ENCODE results near the gene SLC25A38.

SLC25A38 gene

GRCh38 chr3:39419742-39420315, 36.7 kb downstream of the SLC25A38 start:
- DNase-seq, result peak in 1 of 3 donors; percentile 52
- CTCF ChIA-PET, result no interaction called here
- WGBS (ENCODE audit: insufficient coverage), result 100% methylated on average over 2 of the region's 2 CpGs

DNA sequence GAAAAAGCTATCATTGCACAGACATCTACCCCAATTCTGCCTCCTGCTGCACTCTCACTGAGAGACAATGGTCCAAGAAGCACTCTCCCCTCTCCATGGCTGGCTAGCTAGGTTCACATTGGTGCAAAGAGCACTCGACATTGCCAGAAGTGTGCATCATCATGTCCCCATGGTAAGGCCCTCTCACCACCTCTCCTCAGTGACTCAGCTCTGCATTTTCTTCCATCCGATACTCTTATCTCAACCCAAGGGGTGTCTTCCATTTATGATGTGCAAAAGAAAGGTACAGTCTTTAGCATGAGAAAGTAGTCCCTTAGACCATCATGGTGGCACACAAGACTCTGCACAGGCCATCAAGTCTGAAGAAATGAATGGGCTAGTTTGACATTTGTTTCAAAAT, 37.4 kb downstream of the SLC25A38 start:
- peaks cover 0 to 7% (median 6%) of the 10 kb centered on the region in 4 experiments for H3K4me1 ChIP-seq (ENCODE audit: control extremely low read depth in 1 of 4, control insufficient read depth in 4 of 4, insufficient read depth in 4 of 4, low read length in 3 of 4)
- no peaks in the 10 kb centered on the region for H3K9me3 ChIP-seq (ENCODE audit: control extremely low read depth in 1 of 5, control insufficient read depth in 4 of 5, insufficient read depth in 2 of 5, low read depth in 1 of 5, low read length in 4 of 5)
- no peak overlapping the region for H3K27ac ChIP-seq (ENCODE audit: insufficient read depth in 1 of 2, low read depth in 1 of 2, low read length in 2 of 2, poor library complexity in 1 of 2, severe bottlenecking in 2 of 2)
- no peaks in the 10 kb centered on the region for H3K36me3 ChIP-seq (ENCODE audit: control insufficient read depth in 4 of 4, insufficient read depth in 4 of 4, low read length in 3 of 4)
- DNase-seq, result no peak
- H3K27me3 ChIP-seq (replicated peaks in 2 of 5; ENCODE audit: control insufficient read depth in 4 of 5, insufficient read depth in 5 of 5, low read length in 4 of 5), result no peaks in the 10 kb centered on the region
- ChIA-PET POLR2A (no interaction called here), CTCF (interaction anchor here (1.2 kb wide), 1 partner anchor 13 kb away, joined by 3 read pairs; no protein-coding TSS in a partner anchor)
- no peak overlapping the region for H3K4me3 ChIP-seq (ENCODE audit: control insufficient read depth in 1 of 7, extremely low read depth in 1 of 7, insufficient read depth in 4 of 7, low read depth in 2 of 7, low read length in 6 of 7)
- WGBS (ENCODE audit: insufficient coverage), result 100% methylated on average over 1 of the region's 2 CpGs

More at GRCh38 chr3:39419742-39420315, 36.7 kb downstream of the SLC25A38 start:
- Histone ChIP-seq H3K27ac (ENCODE audit: insufficient read depth in 1 of 2, low read depth in 1 of 2, low read length in 2 of 2, poor library complexity in 1 of 2, severe bottlenecking in 2 of 2) (no peak overlapping the region), H3K4me1 (ENCODE audit: control extremely low read depth in 1 of 4, control insufficient read depth in 4 of 4, insufficient read depth in 4 of 4, low read length in 3 of 4) (peaks cover 0 to 7% (median 6%) of the 10 kb centered on the region in 4 experiments), H3K9me3 (ENCODE audit: control extremely low read depth in 1 of 5, control insufficient read depth in 4 of 5, insufficient read depth in 2 of 5, low read depth in 1 of 5, low read length in 4 of 5) (no peaks in the 10 kb centered on the region), H3K27me3 (replicated peaks in 2 of 5; ENCODE audit: control insufficient read depth in 4 of 5, insufficient read depth in 5 of 5, low read length in 4 of 5) (no peaks in the 10 kb centered on the region), H3K36me3 (ENCODE audit: control insufficient read depth in 4 of 4, insufficient read depth in 4 of 4, low read length in 3 of 4) (no peaks in the 10 kb centered on the region), H3K4me3 (ENCODE audit: control insufficient read depth in 1 of 7, extremely low read depth in 1 of 7, insufficient read depth in 4 of 7, low read depth in 2 of 7, low read length in 6 of 7) (no peak overlapping the region)
- POLR2A ChIA-PET, result no interaction called here

- DNase-seq, result peak in 1 of 3 donors; percentile 31
- no CpG with 5 or more reads among the region's 1 CpG for WGBS (ENCODE audit: insufficient coverage)
- Histone ChIP-seq H3K4me3 (ENCODE audit: control insufficient read depth in 1 of 7, extremely low read depth in 1 of 7, insufficient read depth in 4 of 7, low read depth in 2 of 7, low read length in 6 of 7) (no peak overlapping the region), H3K27ac (ENCODE audit: insufficient read depth in 1 of 2, low read depth in 1 of 2, low read length in 2 of 2, poor library complexity in 1 of 2, severe bottlenecking in 2 of 2) (no peak overlapping the region), H3K27me3 (replicated peaks in 2 of 5; ENCODE audit: control insufficient read depth in 4 of 5, insufficient read depth in 5 of 5, low read length in 4 of 5) (no peaks in the 10 kb centered on the region), H3K36me3 (ENCODE audit: control insufficient read depth in 4 of 4, insufficient read depth in 4 of 4, low read length in 3 of 4) (no peaks in the 10 kb centered on the region), H3K4me1 (ENCODE audit: control extremely low read depth in 1 of 4, control insufficient read depth in 4 of 4, insufficient read depth in 4 of 4, low read length in 3 of 4) (peaks cover 0 to 1% (median under 1%) of the 10 kb centered on the region in 4 experiments), H3K9me3 (ENCODE audit: control extremely low read depth in 1 of 5, control insufficient read depth in 4 of 5, insufficient read depth in 2 of 5, low read depth in 1 of 5, low read length in 4 of 5) (no peaks in the 10 kb centered on the region)
- POLR2A ChIA-PET, result no interaction called here
- CTCF ChIA-PET, result interaction anchor here (0.9 to 1.0 kb wide), 2 partner anchors 9 to 72 kb away, joined by 3 to 4 read pairs; no protein-coding TSS in a partner anchor
These were observed 40.3 kb downstream of the SLC25A38 start for GRCh38 chr3:39423436-39423970.

- WGBS (ENCODE audit: insufficient coverage), result no CpG with 5 or more reads among the region's 1 CpG
- POLR2A ChIA-PET, result no interaction called here
These were observed 43.1 kb downstream of the SLC25A38 start for GRCh38 chr3:39426312-39426711.

GRCh38 chr3:39427506-39427905, 44.3 kb downstream of the SLC25A38 start:
- H3K27me3 ChIP-seq (replicated peaks in 2 of 5; ENCODE audit: control insufficient read depth in 4 of 5, insufficient read depth in 5 of 5, low read length in 4 of 5), result no peaks in the 10 kb centered on the region
- no peak overlapping the region for H3K27ac ChIP-seq (ENCODE audit: insufficient read depth in 1 of 2, low read depth in 1 of 2, low read length in 2 of 2, poor library complexity in 1 of 2, severe bottlenecking in 2 of 2)
- no peak overlapping the region for H3K4me3 ChIP-seq (ENCODE audit: control insufficient read depth in 1 of 7, extremely low read depth in 1 of 7, insufficient read depth in 4 of 7, low read depth in 2 of 7, low read length in 6 of 7)
- H3K36me3 ChIP-seq (ENCODE audit: control insufficient read depth in 4 of 4, insufficient read depth in 4 of 4, low read length in 3 of 4), result no peaks in the 10 kb centered on the region
- no CpG with 5 or more reads among the region's 1 CpG for WGBS (ENCODE audit: insufficient coverage)
- DNase-seq, result no peak
- peaks cover 0 to 4% (median 2%) of the 10 kb centered on the region in 4 experiments for H3K4me1 ChIP-seq (ENCODE audit: control extremely low read depth in 1 of 4, control insufficient read depth in 4 of 4, insufficient read depth in 4 of 4, low read length in 3 of 4)
- POLR2A ChIA-PET, result no interaction called here
- no peaks in the 10 kb centered on the region for H3K9me3 ChIP-seq (ENCODE audit: control extremely low read depth in 1 of 5, control insufficient read depth in 4 of 5, insufficient read depth in 2 of 5, low read depth in 1 of 5, low read length in 4 of 5)
- CTCF ChIA-PET, result no interaction called here

More at GRCh38 chr3:39426312-39426711, 43.1 kb downstream of the SLC25A38 start:
- Histone ChIP-seq H3K9me3 (ENCODE audit: control extremely low read depth in 1 of 5, control insufficient read depth in 4 of 5, insufficient read depth in 2 of 5, low read depth in 1 of 5, low read length in 4 of 5) (no peaks in the 10 kb centered on the region), H3K27ac (ENCODE audit: insufficient read depth in 1 of 2, low read depth in 1 of 2, low read length in 2 of 2, poor library complexity in 1 of 2, severe bottlenecking in 2 of 2) (no peak overlapping the region), H3K4me1 (ENCODE audit: control extremely low read depth in 1 of 4, control insufficient read depth in 4 of 4, insufficient read depth in 4 of 4, low read length in 3 of 4) (peaks cover 0 to 4% (median 2%) of the 10 kb centered on the region in 4 experiments), H3K27me3 (replicated peaks in 2 of 5; ENCODE audit: control insufficient read depth in 4 of 5, insufficient read depth in 5 of 5, low read length in 4 of 5) (no peaks in the 10 kb centered on the region), H3K4me3 (ENCODE audit: control insufficient read depth in 1 of 7, extremely low read depth in 1 of 7, insufficient read depth in 4 of 7, low read depth in 2 of 7, low read length in 6 of 7) (no peak overlapping the region), H3K36me3 (ENCODE audit: control insufficient read depth in 4 of 4, insufficient read depth in 4 of 4, low read length in 3 of 4) (no peaks in the 10 kb centered on the region)
- CTCF ChIA-PET, result no interaction called here
- DNase-seq, result no peak

DNA sequence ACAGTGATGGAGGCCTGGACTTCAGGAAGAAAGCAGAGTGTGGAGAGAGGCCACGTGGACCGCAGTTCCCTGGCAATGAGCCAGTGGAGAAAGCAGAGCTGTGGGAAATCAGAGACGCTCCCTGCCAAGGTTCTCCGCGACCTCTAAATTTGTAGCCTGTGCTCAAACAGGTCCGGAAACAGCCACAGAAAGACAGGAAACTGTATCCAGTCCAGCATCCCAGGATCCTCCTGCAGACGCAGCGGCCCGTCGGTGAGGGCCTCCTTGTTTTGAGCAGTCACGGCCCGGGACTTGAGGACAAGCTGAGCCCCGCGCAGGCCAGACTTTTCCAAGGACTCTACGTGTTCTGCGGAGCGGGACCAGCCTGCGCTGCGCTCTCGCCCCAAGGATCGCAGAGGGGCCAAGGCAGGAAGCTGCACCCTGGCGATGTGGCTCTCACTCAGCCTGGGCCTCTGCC, 45.6 kb downstream of the SLC25A38 start:
- Histone ChIP-seq H3K27ac (ENCODE audit: insufficient read depth in 1 of 2, low read depth in 1 of 2, low read length in 2 of 2, poor library complexity in 1 of 2, severe bottlenecking in 2 of 2) (no peak overlapping the region), H3K4me3 (ENCODE audit: control insufficient read depth in 1 of 7, extremely low read depth in 1 of 7, insufficient read depth in 4 of 7, low read depth in 2 of 7, low read length in 6 of 7) (no peak overlapping the region), H3K36me3 (ENCODE audit: control insufficient read depth in 4 of 4, insufficient read depth in 4 of 4, low read length in 3 of 4) (no peaks in the 10 kb centered on the region), H3K9me3 (ENCODE audit: control extremely low read depth in 1 of 5, control insufficient read depth in 4 of 5, insufficient read depth in 2 of 5, low read depth in 1 of 5, low read length in 4 of 5) (no peaks in the 10 kb centered on the region), H3K27me3 (replicated peaks in 2 of 5; ENCODE audit: control insufficient read depth in 4 of 5, insufficient read depth in 5 of 5, low read length in 4 of 5) (no peaks in the 10 kb centered on the region), H3K4me1 (ENCODE audit: control extremely low read depth in 1 of 4, control insufficient read depth in 4 of 4, insufficient read depth in 4 of 4, low read length in 3 of 4) (peaks cover 0 to 4% (median 2%) of the 10 kb centered on the region in 4 experiments)
- 72% methylated on average over 22 of the region's 22 CpGs for WGBS (ENCODE audit: insufficient coverage)
- no peak for DNase-seq
- CTCF ChIA-PET, result no interaction called here
- POLR2A ChIA-PET, result no interaction called here

GRCh38 chr3:39429466-39429865, 46.3 kb downstream of the SLC25A38 start:
- ChIA-PET POLR2A (no interaction called here), CTCF (no interaction called here)
- Histone ChIP-seq H3K4me1 (ENCODE audit: control extremely low read depth in 1 of 4, control insufficient read depth in 4 of 4, insufficient read depth in 4 of 4, low read length in 3 of 4) (peaks cover 0 to 4% (median 2%) of the 10 kb centered on the region in 4 experiments), H3K27ac (ENCODE audit: insufficient read depth in 1 of 2, low read depth in 1 of 2, low read length in 2 of 2, poor library complexity in 1 of 2, severe bottlenecking in 2 of 2) (no peak overlapping the region), H3K36me3 (ENCODE audit: control insufficient read depth in 4 of 4, insufficient read depth in 4 of 4, low read length in 3 of 4) (no peaks in the 10 kb centered on the region), H3K27me3 (replicated peaks in 2 of 5; ENCODE audit: control insufficient read depth in 4 of 5, insufficient read depth in 5 of 5, low read length in 4 of 5) (no peaks in the 10 kb centered on the region), H3K4me3 (ENCODE audit: control insufficient read depth in 1 of 7, extremely low read depth in 1 of 7, insufficient read depth in 4 of 7, low read depth in 2 of 7, low read length in 6 of 7) (no peak overlapping the region), H3K9me3 (ENCODE audit: control extremely low read depth in 1 of 5, control insufficient read depth in 4 of 5, insufficient read depth in 2 of 5, low read depth in 1 of 5, low read length in 4 of 5) (no peaks in the 10 kb centered on the region)
- 88% methylated on average over 9 of the region's 11 CpGs for WGBS (ENCODE audit: insufficient coverage)
- no peak for DNase-seq
